Neural cell (in vitro differentiated cells): ENCODE measurements around the gene DPM3. TPM values are rescaled to one million over a fixed set of nuclear protein-coding genes. Genes with fewer than 3 reads are reported as not detected.

ENCODE experiments used
- H2AFZ ChIP-seq: fragments of 200-600, 300-800 bp; sonication (generic), shearing (Covaris generic); 2 replicates; pipeline ENCODE4 v1.6.0; 2014; ENCODE audit warnings: low read depth, mild to moderate bottlenecking, antibody characterized with exemption, low read length, moderate library complexity
- H3F3A ChIP-seq: fragments of 200-600 bp; shearing (Covaris generic); 2 replicates; pipeline ENCODE4 v1.6.1; 2016; ENCODE audit warnings: mild to moderate bottlenecking, moderate library complexity, mixed read lengths, antibody characterized with exemption, low read length; ENCODE audit not compliant: insufficient read depth, poor library complexity, severe bottlenecking
- H3K27ac ChIP-seq: fragments of 200-600, 300-800 bp; sonication (generic), shearing (Covaris generic); 2 replicates; pipeline ENCODE4 v1.5.1; 2014; ENCODE audit warnings: mild to moderate bottlenecking, low read length, moderate library complexity
- H3K27me3 ChIP-seq: fragments of 300-800, 200-600 bp; sonication (generic), shearing (Covaris generic); 2 replicates; pipeline ENCODE4 v1.6.0; 2014; ENCODE audit warnings: mild to moderate bottlenecking, low read depth, low read length, moderate library complexity; ENCODE audit not compliant: insufficient read depth
- H3K36me3 ChIP-seq: fragments of 300-800, 200-600 bp; sonication (generic), shearing (Covaris generic); 2 replicates; pipeline ENCODE4 v1.5.1; 2014; ENCODE audit warnings: mild to moderate bottlenecking, antibody characterized with exemption, low read length, moderate library complexity; ENCODE audit not compliant: insufficient read depth
- H3K4me2 ChIP-seq: fragments of 300-800, 200-600 bp; sonication (generic), shearing (Covaris generic); 2 replicates; pipeline ENCODE4 v1.6.0; 2014; ENCODE audit warnings: mild to moderate bottlenecking, low read length
- H3K4me3 ChIP-seq: fragments of 300-800, 200-600 bp; sonication (generic), shearing (Covaris generic); 2 replicates; pipeline ENCODE4 v1.5.1; 2014; ENCODE audit warnings: mild to moderate bottlenecking, low read length, moderate library complexity
- H3K79me2 ChIP-seq: fragments of 200-600 bp; shearing (Covaris generic); replicated peaks from 2 replicates; pipeline ENCODE4 v1.6.0; 2014; ENCODE audit warnings: mild to moderate bottlenecking, low read length, moderate library complexity; ENCODE audit not compliant: insufficient read depth
- H3K9ac ChIP-seq: fragments of 300-800, 200-600 bp; sonication (generic), shearing (Covaris generic); 2 replicates; pipeline ENCODE4 v1.6.1; 2016; ENCODE audit warnings: mild to moderate bottlenecking, low read length, mixed read lengths
- H3K9me2 ChIP-seq: fragments of 200-600 bp; shearing (Covaris generic); 2 replicates; pipeline ENCODE4 v1.6.1; 2016; ENCODE audit warnings: mild to moderate bottlenecking, low read length, mixed read lengths; ENCODE audit not compliant: insufficient read depth
- H3K9me3 ChIP-seq: fragments of 200-600, 300-800 bp; sonication (generic), shearing (Covaris generic); 2 replicates; pipeline ENCODE4 v1.6.1; 2016; ENCODE audit warnings: mild to moderate bottlenecking, mixed run types, low read length, moderate library complexity, mixed read lengths
- H4K20me1 ChIP-seq: fragments of 200-600 bp; shearing (Covaris generic); 2 replicates; pipeline ENCODE4 v1.6.1; 2016; ENCODE audit warnings: mild to moderate bottlenecking, mixed run types; ENCODE audit not compliant: insufficient read depth
- CTCF ChIP-seq: fragments of 450-650 bp; IDR thresholded peaks from 2 replicates; pipeline ENCODE4 v1.5.1; 2014; ENCODE audit warnings: antibody characterized with exemption, mild to moderate bottlenecking, moderate library complexity; ENCODE audit not compliant: poor library complexity, severe bottlenecking
- EP300 ChIP-seq: fragments of 450-650 bp; conservative IDR thresholded peaks from 2 replicates; pipeline ENCODE4 v1.6.1; 2014; ENCODE audit warnings: antibody characterized with exemption, mild to moderate bottlenecking, moderate library complexity; ENCODE audit not compliant: poor library complexity, severe bottlenecking
- EZH2 ChIP-seq: fragments of 200-600, 300-800 bp; shearing (Covaris generic), sonication (generic); IDR thresholded peaks from 2 replicates; pipeline ENCODE4 v1.6.1; 2014; ENCODE audit warnings: antibody characterized with exemption, low read length, borderline replicate concordance, mild to moderate bottlenecking; ENCODE audit not compliant: insufficient read depth, poor library complexity, severe bottlenecking
- MXI1 ChIP-seq: fragments of 450-650 bp; conservative IDR thresholded peaks from 2 replicates; pipeline ENCODE4 v1.6.1; 2014; ENCODE audit warnings: antibody characterized with exemption, mild to moderate bottlenecking; ENCODE audit not compliant: poor library complexity, severe bottlenecking
- POLR2AphosphoS5 ChIP-seq: IDR thresholded peaks from 2 replicates; pipeline ENCODE4 v1.6.1; 2012
- RAD21 ChIP-seq: fragments of 450-650 bp; conservative IDR thresholded peaks from 2 replicates; pipeline ENCODE4 v1.6.1; 2014; ENCODE audit warnings: antibody characterized with exemption, mild to moderate bottlenecking, moderate library complexity
- REST ChIP-seq: IDR thresholded peaks from 2 replicates; pipeline ENCODE4 v1.6.1; 2012; ENCODE audit warnings: borderline replicate concordance
- SMC3 ChIP-seq: fragments of 450-650 bp; conservative IDR thresholded peaks from 2 replicates; pipeline ENCODE4 v1.6.1; 2014; ENCODE audit warnings: antibody characterized with exemption, mild to moderate bottlenecking, moderate library complexity; ENCODE audit not compliant: poor library complexity
- TAF1 ChIP-seq: IDR thresholded peaks from 2 replicates; pipeline ENCODE4 v1.6.1; 2012; ENCODE audit warnings: low read depth
- polyA plus RNA-seq: library from polyadenylated mRNA; depleted of rRNA; stranded (reverse); fragments of >200 nt; gene quantifications from 2 replicates; pipeline ENCODE4 v1.2.3, GENCODE V29; 2014

DPM3 gene
- polyA plus RNA-seq, 1 donor from 2014 or later = 150 TPM

GRCh38 chr1:155107309-155108264, 32.7 kb downstream of the DPM3 start:
- no peaks in the 10 kb centered on the region for H3K79me2 ChIP-seq
- TF ChIP-seq MXI1 (no peak), TAF1 (no peak), CTCF (no peak)
- no peak overlapping the region for H3K4me2 ChIP-seq
- H3K9me2 ChIP-seq = no peaks in the 10 kb centered on the region
- no peak overlapping the region for H3K27ac ChIP-seq
- H4K20me1 ChIP-seq = no peaks in the 10 kb centered on the region
- no peaks in the 10 kb centered on the region for H3K36me3 ChIP-seq
- H3F3A ChIP-seq = no peaks in the 10 kb centered on the region
- no peaks in the 10 kb centered on the region for H3K27me3 ChIP-seq
- no peak overlapping the region for H3K9ac ChIP-seq
- H2AFZ ChIP-seq = no peak overlapping the region
- no peak overlapping the region for H3K4me3 ChIP-seq
- no peaks in the 10 kb centered on the region for H3K9me3 ChIP-seq

DNA sequence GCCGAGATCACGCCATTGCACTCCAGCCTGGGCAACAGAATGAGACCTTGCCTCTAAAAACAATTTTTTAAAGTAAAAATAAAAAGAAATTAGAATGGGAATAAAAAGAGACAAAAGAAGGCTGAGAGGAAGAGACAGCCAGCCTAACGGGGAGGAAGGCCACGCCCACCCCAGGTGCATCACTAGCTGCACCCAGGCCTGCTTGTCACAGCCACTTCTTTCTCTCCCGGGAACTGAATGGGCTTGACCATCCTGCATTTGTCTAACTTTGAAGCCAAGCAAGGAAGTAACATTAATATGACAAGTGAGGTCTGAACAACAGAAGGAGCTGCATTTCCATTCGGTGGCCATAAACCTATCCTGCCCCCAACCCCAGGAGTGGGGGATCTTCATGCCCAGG, 33.5 kb downstream of the DPM3 start:
- Histone ChIP-seq H3K27me3 (no peaks in the 10 kb centered on the region), H3K9me3 (no peaks in the 10 kb centered on the region), H3K9me2 (no peaks in the 10 kb centered on the region), H3K4me2 (no peak overlapping the region), H3K36me3 (no peaks in the 10 kb centered on the region), H3F3A (no peaks in the 10 kb centered on the region), H3K4me3 (no peak overlapping the region), H3K9ac (no peak overlapping the region), H3K27ac (no peak overlapping the region), H2AFZ (no peak overlapping the region), H4K20me1 (no peaks in the 10 kb centered on the region), H3K79me2 (no peaks in the 10 kb centered on the region)
- TF ChIP-seq POLR2AphosphoS5 = no peak
- TF ChIP-seq MXI1 = no peak
- TF ChIP-seq TAF1 = no peak
- no peak for TF ChIP-seq REST
- TF ChIP-seq EP300 = no peak
- no peak for TF ChIP-seq EZH2
- TF ChIP-seq RAD21 = no peak
- TF ChIP-seq SMC3 = no peak
